GM21423 (cell line): ENCODE data around the gene TTLL9.

ENCODE experiments used
- ATAC-seq: cut with Tn5 transposase; IDR thresholded peaks from one replicate; pipeline ENCODE4 v1.9.1; 2021; ENCODE audit warnings: mild to moderate bottlenecking, moderate library complexity; ENCODE audit not compliant: unreplicated experiment

The TTLL9 gene

GRCh38 chr20:31836853-31837608 lies 33.4 kb upstream of the TTLL9 start:
- ATAC-seq: no peak

- no peak for ATAC-seq
Measured at GRCh38 chr20:31837896-31838397, 32.5 kb upstream of the TTLL9 start.

GRCh38 chr20:31838646-31839292 lies 31.7 kb upstream of the TTLL9 start:
- ATAC-seq: no peak

- no peak for ATAC-seq
Measured at GRCh38 chr20:31839782-31840487, 30.5 kb upstream of the TTLL9 start.

- no peak for ATAC-seq
Measured at GRCh38 chr20:31840906-31841816, 29.3 kb upstream of the TTLL9 start.

- ATAC-seq: no peak
Measured at GRCh38 chr20:31841928-31842327, 28.5 kb upstream of the TTLL9 start.

- no peak for ATAC-seq
Measured at GRCh38 chr20:31842471-31843157, 27.8 kb upstream of the TTLL9 start.

- ATAC-seq: no peak
Measured at GRCh38 chr20:31843288-31843687, 27.1 kb upstream of the TTLL9 start.

- ATAC-seq: no peak
Measured at GRCh38 chr20:31843881-31844280, 26.6 kb upstream of the TTLL9 start.

- ATAC-seq: no peak
Measured at GRCh38 chr20:31844737-31845299, 25.6 kb upstream of the TTLL9 start.

- ATAC-seq: no peak
Measured at GRCh38 chr20:31845300-31845863, 25.1 kb upstream of the TTLL9 start, which contains the start of gene FOXS1. Gene FOXS1, minus strand, starts transcription at chr20:31845604. Its CDS starts 62 bp downstream, at chr20:31845542.

- no peak for ATAC-seq
Measured at GRCh38 chr20:31846793-31847138, 23.7 kb upstream of the TTLL9 start.

GRCh38 chr20:31848088-31848999 lies 22.1 kb upstream of the TTLL9 start:
- no peak for ATAC-seq

- no peak for ATAC-seq
Measured at GRCh38 chr20:31849306-31849930, 21.0 kb upstream of the TTLL9 start.

- ATAC-seq: no peak
Measured at GRCh38 chr20:31851240-31851955, 19.0 kb upstream of the TTLL9 start.

- no peak for ATAC-seq
Measured at GRCh38 chr20:31853481-31853880, 17.0 kb upstream of the TTLL9 start.

GRCh38 chr20:31856516-31856915 lies 13.9 kb upstream of the TTLL9 start:
- ATAC-seq: no peak
